DMS79 treated with DMSO at 0.1 percent for 48 hours (cell line): ENCODE data around the gene NPFFR1.
"Not testable (repeated sequence)": the region's sequence is repeated elsewhere in the genome, so short reads cannot be mapped to it uniquely, and the experiment has no call there.

Experiments
- DNase-seq: peaks from one replicate; lab custom pipeline; 2025; lab: John Stamatoyannopoulos, UW

NPFFR1 gene

DNA sequence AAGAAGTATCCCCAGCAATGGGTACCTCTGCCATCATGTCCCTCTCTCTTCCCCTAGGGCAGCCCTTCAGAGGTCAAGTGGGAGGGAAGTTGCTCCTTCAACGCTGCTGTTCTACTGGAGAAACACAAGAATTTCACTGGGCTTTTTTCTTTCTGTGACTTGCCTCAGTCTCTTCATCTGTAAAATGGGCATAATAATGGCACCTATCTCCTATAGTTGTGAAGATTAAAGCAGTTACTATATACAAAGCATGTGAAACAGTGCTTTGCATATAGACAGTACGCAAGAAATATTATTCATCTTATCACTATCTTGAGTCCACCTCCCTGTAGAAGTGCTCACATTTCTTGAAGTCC lies 1.6 kb upstream of the NPFFR1 start:
- DNase-seq: no peak

DNA sequence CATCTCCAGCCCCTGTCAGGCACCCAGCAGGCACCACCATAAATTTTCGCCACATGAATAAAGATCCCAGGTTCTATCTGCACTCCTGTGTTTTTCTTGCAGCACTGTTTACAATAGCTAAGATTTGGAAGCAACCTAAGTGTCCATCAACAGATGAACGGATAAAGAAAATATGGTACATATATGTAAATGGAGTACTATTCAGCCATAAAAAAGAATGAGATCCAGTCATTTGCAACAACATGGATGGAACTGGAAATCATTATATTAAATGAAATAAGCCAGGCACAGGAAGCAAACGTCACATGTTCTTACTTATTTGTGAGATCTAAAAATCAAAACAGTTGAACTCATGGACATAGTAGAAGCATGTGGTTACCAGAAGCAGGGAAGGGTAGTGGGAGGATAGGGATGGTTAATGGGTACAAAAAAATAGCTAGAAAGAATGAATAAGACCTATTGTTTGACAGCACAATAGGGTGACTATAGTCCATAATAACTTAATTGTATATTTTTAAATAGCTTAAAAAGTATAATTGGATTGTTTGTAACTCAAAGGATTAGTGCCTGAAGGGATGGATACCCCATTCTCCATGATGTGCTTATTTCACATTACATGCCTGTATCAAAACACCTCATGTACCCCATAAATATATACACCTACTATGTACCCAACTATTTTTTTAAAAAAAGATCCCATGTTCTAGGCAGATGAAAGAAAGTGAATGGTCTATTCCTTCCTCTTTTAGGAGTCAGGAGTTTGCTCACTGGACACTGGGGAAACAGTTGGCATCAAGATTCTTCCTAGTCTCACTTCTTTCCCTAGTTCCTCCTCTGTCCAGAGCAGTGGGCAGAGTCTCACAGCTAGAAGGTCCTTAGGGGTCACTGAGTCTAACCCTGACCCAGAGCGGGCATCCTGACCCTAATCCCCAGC lies 1.0 kb upstream of the NPFFR1 start:
- no peak for DNase-seq

DNA sequence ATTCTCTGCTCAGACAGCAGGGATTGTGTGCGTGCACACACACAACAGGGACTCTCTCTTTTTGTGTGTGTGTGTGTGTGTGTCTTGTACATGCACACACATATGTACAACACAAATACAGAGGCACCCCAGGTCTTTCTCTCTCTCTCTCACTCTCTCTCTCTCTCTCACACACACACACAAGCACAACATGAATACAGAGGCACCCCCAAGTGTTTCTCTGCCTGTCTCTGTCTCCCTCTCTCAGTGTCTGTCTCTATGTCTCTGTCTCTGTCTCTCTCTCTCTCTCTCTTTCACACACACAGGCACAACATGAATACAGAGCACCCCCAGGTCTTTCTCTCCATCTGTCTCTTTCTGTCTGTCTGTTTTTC lies 746 bp downstream of the NPFFR1 start:
- DNase-seq: no peak

DNA sequence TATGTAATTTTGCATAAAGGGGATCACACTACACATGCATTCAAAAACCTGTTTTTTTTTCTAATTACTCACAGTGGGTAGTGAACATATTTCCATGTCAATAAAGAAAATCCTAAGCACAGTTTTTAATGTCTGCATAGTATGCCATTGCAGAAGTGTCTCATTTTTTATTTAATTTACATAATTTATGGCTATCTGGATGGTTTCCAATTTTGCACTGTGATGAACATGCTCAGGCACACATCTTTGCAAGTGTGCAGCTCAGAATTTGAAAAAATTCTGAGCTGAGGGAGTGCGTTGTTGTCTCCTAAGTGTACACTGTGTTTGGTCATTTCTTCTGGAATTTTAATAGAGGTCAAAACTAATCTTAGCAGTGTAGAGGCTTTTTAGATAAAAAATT lies 2.2 kb downstream of the NPFFR1 start:
- DNase-seq: no peak

DNA sequence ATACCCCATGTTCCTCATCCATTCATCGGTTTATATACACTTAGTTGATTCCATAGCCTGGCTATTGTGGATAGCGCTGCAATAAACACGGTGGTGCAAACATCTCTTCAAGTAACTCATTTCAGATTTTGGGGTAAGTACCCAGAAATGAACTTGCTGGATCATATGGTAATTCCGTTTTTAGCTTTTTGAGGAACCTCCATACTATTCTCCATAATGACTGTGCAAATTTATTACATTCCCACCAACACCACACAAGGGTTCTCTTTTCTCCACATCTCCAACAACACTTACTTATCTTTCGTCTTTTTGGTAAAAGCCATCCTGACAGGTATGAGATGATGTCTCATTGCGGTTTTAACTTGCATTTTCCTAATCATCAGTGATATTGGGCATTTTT lies 3.7 kb downstream of the NPFFR1 start:
- DNase-seq: no peak

DNA sequence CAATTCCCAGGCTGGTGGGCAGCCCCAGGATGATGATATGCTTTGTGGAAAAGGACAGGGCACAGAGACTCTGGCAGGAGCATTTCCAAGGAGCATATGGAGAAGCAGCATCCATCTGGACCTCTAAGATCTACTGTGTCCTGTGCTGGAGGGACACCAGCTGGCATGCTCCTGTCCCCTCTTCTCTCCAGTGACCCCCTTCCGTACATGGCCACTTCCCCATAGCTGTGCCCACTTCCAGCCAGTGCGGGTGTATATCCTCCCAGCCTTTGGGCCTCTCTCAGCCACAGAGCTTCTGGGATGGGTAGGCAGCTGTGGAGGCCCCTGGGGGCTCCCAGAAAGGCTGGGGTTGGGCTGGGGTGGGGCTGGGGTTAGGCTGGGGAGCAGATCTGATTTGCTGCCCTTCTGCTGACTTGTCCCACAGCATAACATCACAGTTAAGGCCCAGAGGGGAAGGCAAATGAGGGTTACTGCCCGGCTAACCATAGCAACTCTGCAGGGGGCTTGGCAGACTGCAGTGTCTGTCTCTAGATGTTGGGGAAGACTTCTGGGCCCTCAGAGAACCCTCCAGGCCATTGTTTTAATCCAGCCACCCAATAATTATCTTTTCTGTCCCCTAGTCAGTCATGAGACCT lies 6.3 kb downstream of the NPFFR1 start:
- DNase-seq: no peak

DNA sequence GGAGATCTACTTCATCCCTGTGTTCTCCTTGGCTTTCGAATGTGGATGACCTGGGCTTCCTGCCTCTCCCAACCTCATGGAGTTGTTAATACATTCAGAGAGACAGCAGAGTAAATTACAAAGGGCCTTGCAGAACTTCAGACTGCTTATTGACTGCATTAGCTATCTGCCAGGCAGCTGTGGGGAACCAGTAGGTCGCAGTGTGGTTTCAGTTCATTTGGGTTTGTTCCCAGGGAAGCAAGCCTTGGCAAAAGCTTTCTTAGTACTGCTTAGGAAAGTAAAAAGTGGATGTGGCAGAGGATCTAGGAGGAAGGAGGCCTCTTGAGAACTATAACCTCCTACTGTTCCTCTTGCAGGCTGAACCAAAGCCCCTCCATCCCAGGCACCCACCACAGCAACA lies 9.2 kb downstream of the NPFFR1 start:
- no peak for DNase-seq

DNA sequence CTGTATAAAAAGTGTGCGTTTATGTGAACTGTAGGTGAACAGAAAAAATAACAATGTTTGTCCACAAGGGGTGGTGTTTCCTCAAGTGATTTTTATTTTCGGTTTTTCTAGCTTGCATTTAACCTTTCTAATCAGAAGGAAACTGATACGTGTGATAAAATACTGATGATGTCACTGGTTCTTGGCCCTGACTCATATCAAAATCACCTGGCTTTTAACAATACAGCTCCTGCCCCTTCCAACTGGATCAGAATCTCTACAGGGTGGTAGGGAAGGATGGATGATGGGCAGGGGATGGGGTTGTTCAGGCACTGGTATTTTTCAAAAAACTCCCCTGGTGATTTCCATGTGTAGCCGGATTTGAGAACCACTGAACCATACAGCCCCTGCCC lies 10.9 kb downstream of the NPFFR1 start:
- DNase-seq: no peak

DNA sequence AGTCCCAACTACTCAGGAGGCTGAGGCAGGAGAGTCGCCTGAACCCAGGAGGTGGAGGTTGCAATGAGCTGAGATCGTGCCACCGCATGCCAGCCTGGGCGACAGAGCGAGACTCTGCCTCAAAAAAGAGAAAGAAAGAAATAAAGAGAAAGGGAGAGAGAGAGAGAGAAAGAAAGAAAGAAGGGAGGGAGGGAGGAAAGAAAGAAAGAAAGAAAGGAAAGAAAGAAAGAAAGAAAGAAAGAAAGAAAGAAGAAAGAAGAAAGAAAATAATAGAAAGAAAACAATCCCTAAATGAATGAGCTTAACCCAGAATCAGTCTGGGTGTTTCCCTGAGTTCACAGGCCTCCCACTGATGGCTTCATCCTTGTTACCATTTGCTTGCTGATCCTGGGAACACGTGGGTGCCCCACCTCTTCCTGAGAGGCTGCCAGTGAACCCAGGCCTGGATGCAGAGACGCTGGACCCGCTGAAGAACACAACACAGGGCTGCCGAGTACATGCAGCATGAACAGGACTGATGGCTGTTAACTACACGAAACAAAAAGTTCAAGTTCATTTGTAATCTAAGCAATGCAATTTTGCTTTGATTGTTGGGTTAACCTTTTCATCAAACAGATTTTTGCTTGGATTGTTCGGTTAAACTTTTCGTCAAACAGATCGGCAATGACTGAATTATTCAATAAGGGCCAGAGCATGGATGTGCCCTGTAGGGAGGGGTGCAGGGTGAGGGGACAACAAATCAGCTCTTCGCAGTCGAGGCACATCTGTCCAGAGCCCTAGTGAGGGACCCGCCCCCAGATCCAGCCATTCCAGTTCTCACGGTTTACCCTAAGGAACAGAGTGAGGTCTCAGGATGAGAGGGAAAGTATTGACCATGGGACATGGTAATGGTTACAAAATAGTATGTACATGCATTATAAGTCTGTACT lies 11.5 kb downstream of the NPFFR1 start:
- no peak for DNase-seq

DNA sequence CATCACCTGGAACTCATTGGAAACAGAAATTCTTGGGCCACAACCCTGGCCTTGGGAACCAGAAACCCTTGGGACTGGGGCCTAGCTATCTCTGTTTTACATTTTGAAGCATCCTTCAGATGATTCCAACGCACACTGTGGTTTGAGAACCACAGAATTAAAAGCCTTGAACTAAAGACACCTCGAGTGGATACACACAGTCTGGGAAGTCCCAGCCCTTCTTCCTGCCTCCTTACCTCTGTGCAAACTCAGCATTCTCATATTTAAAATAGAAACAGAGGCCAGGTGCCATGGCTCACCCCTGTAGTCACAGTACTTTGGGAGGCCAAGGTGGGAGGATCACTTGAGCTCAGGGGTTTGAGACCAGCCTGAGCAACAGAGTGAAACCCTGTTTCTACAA lies 12.9 kb downstream of the NPFFR1 start:
- DNase-seq: no peak

DNA sequence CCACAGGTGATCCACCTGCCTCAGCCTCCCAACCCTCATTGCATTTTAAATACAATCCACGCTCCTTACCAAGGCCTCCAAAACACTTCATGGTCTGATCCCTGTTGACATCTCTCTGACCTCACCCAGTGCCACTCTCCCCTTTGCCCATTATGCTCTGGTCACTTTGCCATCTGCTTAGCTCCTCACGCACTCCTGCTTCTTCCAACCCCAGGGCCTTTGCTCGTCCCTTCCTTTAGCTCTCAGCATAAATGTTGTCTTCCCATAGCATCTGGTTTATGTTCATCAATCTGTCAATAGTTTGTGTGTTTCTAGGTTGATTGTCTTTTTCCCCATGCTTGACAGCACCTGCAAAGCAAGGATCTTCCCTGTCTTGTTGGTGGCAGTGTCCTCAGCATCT lies 14.1 kb downstream of the NPFFR1 start:
- no peak for DNase-seq

DNA sequence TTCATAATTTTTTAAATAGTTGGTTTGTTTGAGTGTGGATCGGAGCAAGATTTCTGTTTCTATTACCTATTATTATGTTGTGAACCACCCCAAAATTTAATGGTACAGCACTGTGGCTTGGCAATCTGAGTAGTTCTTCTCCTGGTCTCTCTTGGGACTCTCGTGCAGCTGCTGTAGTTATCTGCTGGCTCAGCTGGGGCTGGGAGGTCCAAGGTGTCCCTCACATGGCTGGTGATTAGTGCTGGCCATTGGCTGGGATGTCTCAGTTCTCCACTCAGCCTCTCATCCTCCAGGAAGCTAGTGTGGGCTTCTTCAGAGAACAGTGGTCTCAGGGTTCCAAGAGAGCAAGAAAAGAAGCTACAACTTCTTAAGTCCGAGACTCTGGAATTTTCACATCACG lies 15.4 kb downstream of the NPFFR1 start:
- no peak for DNase-seq

DNA sequence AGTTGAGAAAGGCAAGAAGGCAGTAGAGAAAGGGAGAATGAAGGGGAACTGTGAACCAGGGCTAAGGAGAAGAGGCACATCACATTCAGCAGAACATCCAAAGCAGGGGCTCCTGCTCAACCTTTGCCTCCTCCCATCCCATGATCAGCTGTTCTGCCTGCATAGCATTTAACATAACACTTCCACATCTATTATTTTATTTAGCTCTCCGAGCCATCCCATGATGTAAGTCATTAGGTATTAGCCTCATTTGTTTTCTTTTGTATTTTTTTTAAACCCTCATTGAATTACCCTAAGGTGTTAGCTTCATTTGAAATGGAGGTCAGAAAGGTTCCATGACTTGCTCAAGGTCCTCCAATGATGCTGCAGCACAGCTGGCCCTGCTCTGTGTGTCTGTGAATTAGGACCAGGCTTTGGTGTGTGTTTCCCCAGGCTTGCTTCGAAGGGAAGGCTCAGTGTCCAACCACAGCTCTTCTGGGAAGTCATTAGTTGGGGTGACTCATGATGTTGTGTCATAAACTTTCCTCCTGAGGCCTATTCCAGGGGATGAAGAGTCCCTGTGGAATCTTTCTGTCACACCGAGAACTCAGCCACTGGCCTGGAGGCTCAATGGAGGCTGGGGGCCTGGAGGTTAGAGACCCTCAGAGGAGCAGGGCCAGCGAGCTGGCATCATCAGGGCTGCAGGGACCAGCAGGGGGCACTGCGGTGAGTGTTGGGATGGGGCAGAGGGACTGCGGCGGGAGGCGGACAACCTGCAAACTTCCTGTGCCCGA lies 16.5 kb downstream of the NPFFR1 start:
- DNase-seq: no peak

DNA sequence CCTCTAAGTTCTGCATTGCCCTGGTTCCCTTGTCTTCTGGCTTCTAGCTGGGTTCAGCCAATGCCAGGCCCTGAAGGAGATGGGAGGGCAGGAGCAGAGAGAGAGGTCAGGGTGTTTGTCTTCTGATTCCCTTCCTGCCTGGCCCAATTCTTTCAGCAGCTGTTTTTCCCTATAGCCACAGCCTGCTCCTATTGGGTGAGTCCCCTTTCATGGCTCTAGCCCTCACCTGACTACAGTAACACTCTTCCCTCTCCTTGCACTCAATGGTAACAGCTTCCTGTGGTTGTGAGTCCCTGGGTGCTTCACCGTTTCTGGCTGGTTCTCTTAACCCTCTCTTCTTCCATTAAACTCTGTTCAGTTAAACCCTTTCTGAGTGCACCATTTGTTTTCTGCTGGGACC lies 17.1 kb downstream of the NPFFR1 start:
- no peak for DNase-seq

DNA sequence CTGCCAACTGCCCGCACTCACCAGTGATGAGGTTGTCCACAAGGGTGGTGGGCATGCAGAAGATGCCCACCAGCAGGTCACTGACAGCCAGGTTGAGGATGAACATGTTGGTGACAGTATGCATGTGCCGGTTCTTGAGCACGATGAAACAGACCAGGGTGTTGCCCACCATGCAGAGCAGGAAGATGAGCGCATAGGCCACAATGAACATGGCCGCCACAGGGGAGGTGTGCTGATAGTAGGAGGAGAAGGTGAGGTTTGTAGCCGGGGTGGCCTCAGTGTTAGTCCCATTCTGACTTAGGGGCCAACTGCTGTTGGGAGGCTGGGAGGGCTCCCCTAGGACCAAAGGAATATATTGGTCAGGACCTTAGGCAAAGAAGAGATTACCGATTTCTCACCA lies 17.7 kb downstream of the NPFFR1 start:
- DNase-seq: no peak

DNA sequence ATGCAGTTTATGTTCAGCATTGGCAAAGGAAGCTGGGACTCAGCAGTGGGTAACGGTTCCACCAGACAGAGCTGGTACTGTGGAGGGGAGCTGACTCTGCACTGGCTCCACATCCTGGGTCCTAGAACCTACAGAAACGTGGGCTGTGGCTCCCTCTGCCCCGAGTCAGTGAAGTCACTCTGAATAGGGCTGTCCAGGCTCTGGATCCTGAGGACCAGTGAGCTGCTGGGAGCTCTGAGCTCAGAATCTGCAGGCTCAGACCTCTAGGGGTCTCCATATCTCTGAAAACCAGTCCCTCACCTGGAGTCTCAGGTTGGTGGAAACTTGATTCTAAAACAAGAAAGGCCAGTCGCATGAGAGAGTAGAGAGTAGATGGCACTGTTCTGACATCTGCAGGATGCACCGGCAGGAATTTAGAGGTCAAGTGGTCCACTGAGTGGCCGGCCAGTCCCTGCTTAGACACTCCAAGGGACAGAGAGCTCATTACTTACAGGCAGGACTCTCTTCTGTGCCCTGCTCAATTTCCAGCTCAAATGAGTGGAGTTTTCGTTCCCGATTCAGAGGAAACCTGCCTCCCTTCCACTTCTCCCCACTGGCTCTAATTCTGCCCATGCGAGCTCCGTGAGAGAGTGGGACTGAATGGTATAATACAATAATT lies 18.6 kb downstream of the NPFFR1 start:
- DNase-seq: no peak

DNA sequence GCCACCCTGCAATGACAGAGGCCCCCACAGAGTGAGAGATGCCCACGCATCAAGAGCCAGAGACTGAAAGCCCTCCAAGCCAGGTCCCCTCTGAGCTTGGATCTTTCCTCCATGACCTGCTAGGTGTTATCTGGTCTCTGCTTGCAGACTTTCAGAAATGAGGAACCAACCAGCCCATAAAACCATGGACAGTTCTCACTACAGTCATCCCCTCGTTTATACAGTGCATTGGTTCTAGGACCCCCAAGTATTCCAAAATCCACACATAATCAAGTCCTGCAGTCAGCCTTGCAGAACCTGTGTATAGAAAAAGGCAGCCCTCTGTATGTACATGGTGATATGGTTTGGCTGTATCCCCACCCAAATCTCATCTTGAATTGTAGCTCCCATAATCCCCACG lies 23.1 kb downstream of the NPFFR1 start:
- DNase-seq: no peak

DNA sequence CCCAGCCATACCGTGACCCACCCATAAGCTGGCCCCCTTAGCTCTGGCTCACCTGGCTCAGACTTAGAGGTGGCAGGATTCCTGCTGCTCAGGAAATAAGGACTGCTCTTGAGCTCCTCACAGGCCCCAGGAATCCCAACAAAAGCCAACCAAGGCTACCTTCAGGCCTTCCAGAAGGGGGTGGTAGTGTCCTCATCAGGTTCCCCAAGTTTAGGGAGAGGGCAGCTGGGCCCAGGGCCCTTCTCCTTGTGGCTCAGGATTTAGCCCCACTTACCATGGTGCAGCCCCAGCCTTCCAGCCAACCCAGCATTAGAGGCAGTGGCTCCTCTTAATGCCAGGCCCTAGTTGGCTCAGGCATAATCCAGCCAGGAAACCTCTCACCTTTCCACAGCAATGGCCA lies 23.5 kb downstream of the NPFFR1 start:
- DNase-seq: no peak

DNA sequence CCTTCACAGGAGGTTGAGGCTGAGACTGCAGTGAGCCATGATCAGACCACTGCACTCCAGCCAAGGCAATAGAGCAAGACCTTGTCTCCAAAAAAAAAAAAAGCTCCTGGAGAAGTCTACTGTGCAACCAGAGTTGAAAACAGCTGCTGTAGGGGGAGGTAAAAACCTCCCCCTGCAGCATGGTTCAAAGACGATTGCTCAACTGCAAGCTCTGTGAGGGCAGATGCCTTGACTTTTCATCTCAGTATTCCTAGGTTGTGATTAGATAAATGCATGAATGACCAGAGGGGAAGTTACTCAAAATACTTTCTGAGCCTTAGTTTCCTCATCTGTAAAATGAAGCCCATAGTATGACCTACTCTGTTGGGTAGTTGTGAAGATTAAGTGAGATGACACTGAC lies 25.6 kb downstream of the NPFFR1 start:
- DNase-seq: no peak

DNA sequence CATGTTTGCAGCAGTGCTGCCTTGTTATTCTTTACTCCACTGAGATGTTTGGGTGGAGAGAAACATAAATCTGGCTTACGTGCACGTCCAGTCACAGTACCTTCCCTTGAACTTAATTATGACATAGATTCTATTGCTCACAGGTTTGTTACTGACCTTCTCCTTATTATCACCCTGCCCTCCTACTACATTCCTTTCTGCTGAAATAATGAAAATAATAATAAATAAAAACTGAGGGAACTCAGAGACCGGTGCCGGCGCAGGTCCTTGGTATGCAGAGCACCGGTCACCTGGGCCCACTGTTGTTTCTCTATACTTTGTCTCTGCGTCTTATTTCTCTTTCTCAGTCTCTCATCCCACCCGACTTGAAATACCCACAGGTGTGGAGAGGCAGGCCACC lies 26.0 kb downstream of the NPFFR1 start:
- not testable (repeated sequence) for DNase-seq

DNA sequence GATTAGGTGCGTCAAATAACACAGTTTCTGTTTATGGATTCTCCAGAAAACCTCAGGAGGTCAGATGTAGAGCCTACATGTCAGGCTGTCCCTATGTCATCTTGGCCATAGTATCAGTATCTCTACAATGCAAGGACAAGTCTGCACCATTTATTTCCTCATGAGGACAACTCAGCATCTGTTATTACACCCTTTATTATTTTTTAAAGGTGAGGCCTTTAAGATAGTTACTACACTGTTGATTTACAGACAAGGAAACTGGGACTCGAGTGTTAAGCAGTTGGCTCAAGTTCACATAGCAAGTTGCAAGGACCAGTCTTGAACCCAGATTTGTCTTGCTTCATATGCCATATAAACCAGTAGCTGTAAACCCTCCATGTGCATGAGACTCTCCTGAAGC lies 27.3 kb downstream of the NPFFR1 start:
- no peak for DNase-seq
